HL-60 (cell line): ENCODE results near the gene OR5H2.

Source experiments
- DNase-seq, 2 experiments: peaks; one replicate each; pipeline ENCODE4 v3.0.0-alpha.2; 2010 to 2020; ENCODE audit warnings: low read depth in 1 of 2, low spot score in 1 of 2
- H3K27ac ChIP-seq: fragments of 250-450 bp; sonication (Bioruptor Pico); replicated peaks from 2 replicates; pipeline ENCODE4 v1.5.1; 2020; ENCODE audit warnings: mild to moderate bottlenecking, moderate library complexity
- H3K27me3 ChIP-seq: fragments of 250-450 bp; sonication (Bioruptor Pico); 2 replicates; pipeline ENCODE4 v1.5.1; 2021; ENCODE audit warnings: mild to moderate bottlenecking, moderate library complexity; ENCODE audit not compliant: insufficient read depth, poor library complexity, severe bottlenecking
- H3K4me3 ChIP-seq: replicated peaks from 2 replicates; pipeline ENCODE4 v1.5.1; 2011; ENCODE audit warnings: mild to moderate bottlenecking, control low read depth, low read length; ENCODE audit not compliant: insufficient read depth
- GABPA ChIP-seq: IDR thresholded peaks from 2 replicates; pipeline ENCODE4 v1.6.1; 2012; ENCODE audit warnings: low read depth
- POLR2AphosphoS5 ChIP-seq: IDR thresholded peaks from 2 replicates; pipeline ENCODE4 v1.6.1; 2012; ENCODE audit warnings: low read depth
- REST ChIP-seq: IDR thresholded peaks from 2 replicates; pipeline ENCODE4 v1.6.1; 2012; ENCODE audit warnings: low read depth; ENCODE audit not compliant: insufficient replicate concordance
- SPI1 ChIP-seq: IDR thresholded peaks from 2 replicates; pipeline ENCODE4 v1.6.1; 2012; ENCODE audit warnings: low read depth, mild to moderate bottlenecking, borderline replicate concordance
- TF ChIP-seq, protein P1 (sequence below): IDR thresholded peaks from one replicate; pipeline ENCODE4 v1.5.1; 2011; ENCODE audit warnings: low read length, control low read depth, inconsistent platforms; ENCODE audit not compliant: insufficient read depth

Gene OR5H2

GRCh38 chr3:98328933-98329332 is 46.6 kb downstream of the OR5H2 start:
- TF ChIP-seq, protein P1, sequence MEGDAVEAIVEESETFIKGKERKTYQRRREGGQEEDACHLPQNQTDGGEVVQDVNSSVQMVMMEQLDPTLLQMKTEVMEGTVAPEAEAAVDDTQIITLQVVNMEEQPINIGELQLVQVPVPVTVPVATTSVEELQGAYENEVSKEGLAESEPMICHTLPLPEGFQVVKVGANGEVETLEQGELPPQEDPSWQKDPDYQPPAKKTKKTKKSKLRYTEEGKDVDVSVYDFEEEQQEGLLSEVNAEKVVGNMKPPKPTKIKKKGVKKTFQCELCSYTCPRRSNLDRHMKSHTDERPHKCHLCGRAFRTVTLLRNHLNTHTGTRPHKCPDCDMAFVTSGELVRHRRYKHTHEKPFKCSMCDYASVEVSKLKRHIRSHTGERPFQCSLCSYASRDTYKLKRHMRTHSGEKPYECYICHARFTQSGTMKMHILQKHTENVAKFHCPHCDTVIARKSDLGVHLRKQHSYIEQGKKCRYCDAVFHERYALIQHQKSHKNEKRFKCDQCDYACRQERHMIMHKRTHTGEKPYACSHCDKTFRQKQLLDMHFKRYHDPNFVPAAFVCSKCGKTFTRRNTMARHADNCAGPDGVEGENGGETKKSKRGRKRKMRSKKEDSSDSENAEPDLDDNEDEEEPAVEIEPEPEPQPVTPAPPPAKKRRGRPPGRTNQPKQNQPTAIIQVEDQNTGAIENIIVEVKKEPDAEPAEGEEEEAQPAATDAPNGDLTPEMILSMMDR, result no peak
- TF ChIP-seq POLR2AphosphoS5 (no peak), SPI1 (no peak)
- H3K4me3 ChIP-seq, result no peak overlapping the region
- H3K27ac ChIP-seq, result no peak overlapping the region
- DNase-seq, result no peak
- H3K27me3 ChIP-seq, result no peaks in the 10 kb centered on the region

DNA sequence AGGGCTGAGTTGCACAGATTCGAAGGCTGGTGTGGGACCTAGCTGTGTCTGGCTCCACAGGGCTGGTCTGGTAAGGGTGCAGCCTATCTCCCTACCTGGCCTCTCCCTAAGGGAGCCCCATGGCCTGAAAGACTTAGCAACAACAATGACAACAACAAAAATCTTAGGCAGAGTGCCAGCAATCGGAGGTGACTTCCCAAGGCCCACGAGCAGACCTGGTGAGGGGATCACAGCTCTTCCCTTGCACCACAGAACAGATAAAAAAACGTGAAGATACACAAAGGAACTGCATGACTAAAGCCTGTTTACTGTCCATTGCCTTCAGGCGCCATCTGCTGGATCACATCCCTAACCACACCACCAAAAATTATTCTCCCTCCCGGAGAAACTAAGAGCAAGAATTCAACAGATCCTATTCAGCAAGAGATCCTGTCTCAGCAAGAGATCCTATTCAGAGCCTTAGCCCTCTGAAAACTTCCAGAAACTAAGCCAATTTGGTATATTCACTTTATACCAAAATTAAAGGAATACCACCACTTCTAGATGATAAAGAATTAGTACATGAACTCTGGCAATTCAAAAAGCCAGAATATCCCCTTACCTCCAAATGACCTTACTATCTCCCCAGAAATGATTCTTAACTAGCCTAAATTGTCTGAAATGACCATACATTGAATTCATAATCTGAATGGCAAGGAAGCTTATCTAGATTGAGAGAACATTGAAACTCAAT is 47.3 kb downstream of the OR5H2 start:
- Histone ChIP-seq H3K4me3 (no peak overlapping the region), H3K27me3 (no peaks in the 10 kb centered on the region), H3K27ac (no peak overlapping the region)
- peak; percentile 13 to 49 for DNase-seq
- TF ChIP-seq SPI1 (no peak), REST (no peak), POLR2AphosphoS5 (no peak), GABPA (no peak)
- TF ChIP-seq, protein P1, result peak; percentile 58

GRCh38 chr3:98331329-98331728 is 49.0 kb downstream of the OR5H2 start:
- no peak for DNase-seq
- no peak overlapping the region for H3K4me3 ChIP-seq
- H3K27me3 ChIP-seq, result no peaks in the 10 kb centered on the region
- no peak for TF ChIP-seq SPI1
- no peak for TF ChIP-seq REST
- TF ChIP-seq POLR2AphosphoS5, result no peak
- TF ChIP-seq, protein P1, result no peak
- no peak for TF ChIP-seq GABPA
- no peak overlapping the region for H3K27ac ChIP-seq
